GM12865 (cell line): Measurements from ENCODE around the gene ATP11B.

Experiments
- DNase-seq: peaks from one replicate; pipeline ENCODE4 v3.0.0; 2010; ENCODE audit warnings: low read depth
- H3K4me3 ChIP-seq: 2 replicates; pipeline ENCODE4 v1.5.1; 2011; ENCODE audit warnings: mild to moderate bottlenecking, low read depth, low read length, control low read depth
- TF ChIP-seq, protein P1 (sequence below): IDR thresholded peaks from 2 replicates; pipeline ENCODE4 v1.5.1; 2011; ENCODE audit warnings: low read length, control low read depth, low read depth, inconsistent platforms; ENCODE audit not compliant: insufficient read depth; ENCODE audit errors: missing control alignments

The ATP11B gene

DNA sequence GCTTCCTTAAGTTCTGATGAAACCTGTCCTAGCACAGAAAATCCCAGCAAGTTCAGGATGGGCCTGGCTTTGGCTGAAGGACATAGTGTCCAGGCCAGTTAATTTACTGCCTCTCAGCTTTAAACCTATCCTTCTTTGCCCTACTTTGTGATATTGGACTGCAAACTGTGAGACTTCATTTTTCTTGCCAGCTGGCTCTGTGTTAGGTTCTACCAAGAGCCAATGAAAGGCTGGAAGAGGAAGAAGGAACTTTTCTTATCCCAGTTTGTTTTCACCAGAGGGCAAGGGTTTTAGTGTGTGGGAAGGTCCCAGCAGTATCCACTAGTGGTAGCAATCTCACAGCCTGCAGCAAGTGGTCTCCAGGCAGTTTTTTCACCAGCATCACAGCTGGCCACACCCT lies 168.9 kb downstream of the ATP11B start:
- DNase-seq: no peak
- TF ChIP-seq, protein P1, sequence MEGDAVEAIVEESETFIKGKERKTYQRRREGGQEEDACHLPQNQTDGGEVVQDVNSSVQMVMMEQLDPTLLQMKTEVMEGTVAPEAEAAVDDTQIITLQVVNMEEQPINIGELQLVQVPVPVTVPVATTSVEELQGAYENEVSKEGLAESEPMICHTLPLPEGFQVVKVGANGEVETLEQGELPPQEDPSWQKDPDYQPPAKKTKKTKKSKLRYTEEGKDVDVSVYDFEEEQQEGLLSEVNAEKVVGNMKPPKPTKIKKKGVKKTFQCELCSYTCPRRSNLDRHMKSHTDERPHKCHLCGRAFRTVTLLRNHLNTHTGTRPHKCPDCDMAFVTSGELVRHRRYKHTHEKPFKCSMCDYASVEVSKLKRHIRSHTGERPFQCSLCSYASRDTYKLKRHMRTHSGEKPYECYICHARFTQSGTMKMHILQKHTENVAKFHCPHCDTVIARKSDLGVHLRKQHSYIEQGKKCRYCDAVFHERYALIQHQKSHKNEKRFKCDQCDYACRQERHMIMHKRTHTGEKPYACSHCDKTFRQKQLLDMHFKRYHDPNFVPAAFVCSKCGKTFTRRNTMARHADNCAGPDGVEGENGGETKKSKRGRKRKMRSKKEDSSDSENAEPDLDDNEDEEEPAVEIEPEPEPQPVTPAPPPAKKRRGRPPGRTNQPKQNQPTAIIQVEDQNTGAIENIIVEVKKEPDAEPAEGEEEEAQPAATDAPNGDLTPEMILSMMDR: no peak
- no peak overlapping the region for H3K4me3 ChIP-seq

DNA sequence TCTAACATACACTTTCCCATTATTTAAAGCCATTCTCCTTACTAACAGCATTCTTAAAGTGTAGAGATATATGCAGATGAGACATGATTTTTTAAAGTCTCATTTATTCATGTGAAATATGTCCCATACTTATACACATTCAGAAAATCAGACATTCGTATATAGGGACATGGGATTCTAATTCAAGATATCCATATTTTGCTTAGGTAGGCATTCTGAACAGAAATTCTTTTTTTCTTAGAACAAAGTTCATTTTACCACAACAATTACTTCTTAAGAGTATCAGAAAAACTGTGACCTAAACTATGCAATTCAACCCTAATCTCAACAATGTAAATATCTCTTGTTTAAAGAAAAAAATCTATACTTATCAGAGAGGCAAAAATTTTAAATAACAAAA lies 170.9 kb downstream of the ATP11B start:
- H3K4me3 ChIP-seq: no peak overlapping the region
- no peak for DNase-seq
- TF ChIP-seq, protein P1: no peak

DNA sequence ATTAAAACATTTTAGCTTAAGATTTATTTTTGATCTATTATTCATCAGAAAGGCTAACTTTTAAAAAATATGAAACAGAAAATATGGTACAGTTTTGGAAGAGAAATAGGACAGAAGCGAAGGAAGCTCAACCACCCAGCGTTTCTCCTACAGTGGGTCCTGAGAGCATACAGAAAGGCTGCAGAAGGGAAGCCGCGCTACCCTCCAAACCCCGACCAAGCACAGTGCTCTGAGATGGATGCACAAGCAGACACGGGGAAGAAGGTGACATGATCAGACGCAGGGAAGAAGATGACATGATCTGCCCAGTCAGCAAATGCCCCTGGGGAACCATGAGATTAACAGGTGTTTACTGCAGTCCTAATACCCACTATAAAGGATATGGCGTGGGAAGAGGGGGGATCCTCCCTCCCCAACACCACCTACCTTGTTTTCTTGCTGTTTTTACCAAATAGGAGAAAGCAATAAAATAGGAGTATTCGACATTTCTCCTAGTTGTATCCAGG lies 172.6 kb downstream of the ATP11B start:
- no peak overlapping the region for H3K4me3 ChIP-seq
- TF ChIP-seq, protein P1: no peak
- no peak for DNase-seq

DNA sequence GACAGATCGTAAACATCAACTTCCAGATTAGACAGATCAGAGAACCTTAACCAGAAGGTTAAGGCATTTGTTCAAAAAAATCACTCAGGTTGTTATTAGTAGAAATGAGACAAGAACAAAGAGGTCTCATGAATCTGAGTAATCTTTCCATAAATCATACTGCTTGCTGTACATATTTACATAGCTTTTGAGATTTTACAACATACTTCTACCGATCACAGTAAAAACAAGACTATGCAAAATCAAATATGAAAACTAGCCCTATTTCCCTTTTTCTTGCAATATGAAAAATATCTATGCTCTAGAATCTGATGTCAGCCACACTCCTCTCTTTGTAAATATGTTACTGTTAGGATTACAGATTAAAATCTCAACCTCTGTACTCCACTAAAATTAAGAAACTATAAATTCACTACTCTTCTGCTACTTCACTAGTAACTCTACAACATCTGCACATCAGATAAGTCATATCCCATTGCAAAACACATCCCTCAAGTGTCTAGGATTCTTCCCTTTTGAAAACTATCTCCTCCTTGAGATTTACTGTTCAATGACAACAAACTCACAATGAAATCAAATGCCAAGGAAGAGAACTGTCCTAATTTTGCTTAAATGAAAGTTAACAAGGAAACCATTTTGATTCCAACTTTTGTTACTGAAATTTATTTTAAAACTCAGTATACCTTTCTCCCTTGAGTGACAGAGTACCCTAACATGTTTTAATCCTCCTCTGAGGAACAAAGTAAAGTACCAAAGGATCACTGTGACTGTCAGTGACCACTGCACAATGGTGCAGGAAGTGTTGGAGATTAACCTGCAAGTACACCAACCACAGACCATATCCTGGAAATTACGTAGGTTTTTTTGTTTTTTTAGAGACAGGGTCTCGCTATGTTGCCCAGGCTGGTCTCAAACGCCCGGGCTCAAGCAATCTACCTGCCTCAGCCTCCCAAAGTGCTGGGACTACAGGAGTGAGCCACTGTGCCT lies 174.2 kb downstream of the ATP11B start:
- peak; percentile 58 for DNase-seq
- H3K4me3 ChIP-seq: peak overlapping the region; percentile 31; the same call in 1 of the 2 replicates
- TF ChIP-seq, protein P1: no peak

DNA sequence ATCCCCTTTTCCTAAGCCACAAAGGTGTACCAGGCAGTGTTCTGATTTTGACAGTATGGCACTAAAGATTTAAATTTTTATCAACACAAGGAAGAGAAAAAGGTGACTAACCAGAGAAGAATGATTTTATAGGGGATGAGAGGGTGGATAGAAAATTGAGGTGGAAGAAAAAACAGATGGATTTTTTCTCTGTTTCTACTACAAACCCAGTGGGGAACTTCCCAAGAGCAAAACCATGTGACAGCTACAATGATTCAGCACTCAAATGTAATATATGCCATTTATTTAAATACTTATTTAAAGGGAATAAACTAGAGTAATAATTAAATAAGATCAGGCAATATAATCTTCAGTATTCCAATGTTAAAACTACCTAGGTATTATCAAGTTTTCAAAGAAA lies 176.0 kb downstream of the ATP11B start:
- TF ChIP-seq, protein P1: no peak
- no peak for DNase-seq
- H3K4me3 ChIP-seq: no peak overlapping the region

DNA sequence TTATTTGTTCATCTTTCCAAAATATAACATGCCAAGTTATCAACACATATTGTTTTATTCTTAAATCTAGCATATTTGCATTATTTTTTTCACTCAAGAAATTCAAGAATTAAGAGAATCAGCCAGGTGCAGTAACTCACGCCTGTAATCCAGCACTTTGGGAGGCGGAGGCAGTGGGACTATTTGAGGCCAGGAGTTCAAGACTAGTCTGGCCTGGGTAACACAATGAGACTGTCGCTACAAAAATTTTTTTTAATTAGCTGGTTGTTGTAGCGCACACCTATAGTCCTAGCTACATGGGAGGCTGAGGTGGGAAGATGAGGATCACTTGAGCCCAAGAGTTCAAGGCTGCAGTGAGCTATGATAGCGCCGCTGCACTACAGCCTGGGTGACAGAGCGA lies 176.5 kb downstream of the ATP11B start:
- TF ChIP-seq, protein P1: no peak
- no peak for DNase-seq
- no peak overlapping the region for H3K4me3 ChIP-seq
